WTC11 (cell line): ENCODE data around the gene TTC24. TPM values are rescaled to one million over a fixed set of nuclear protein-coding genes. Genes with fewer than 3 reads are reported as not detected.

ENCODE experiments used
- ATAC-seq: fragments of 200-7000 bp; cut with Tn5 transposase; 2 replicates; pipeline ENCODE4 v1.10.0; 2021; ENCODE audit warnings: mild to moderate bottlenecking, moderate library complexity
- CTCF ChIA-PET: fragments of 300-600 bp; sonication (Branson Sonifier 250); formaldehyde crosslinking; loops from one replicate; lab custom pipeline; 2021; ENCODE audit warnings: antibody characterized with exemption; lab: Charles Lee
- POLR2A ChIA-PET: fragments of 350-600 bp; sonication (Branson Sonifier 250); formaldehyde crosslinking; loops from one replicate; lab custom pipeline; 2021; ENCODE audit warnings: antibody characterized with exemption; lab: Charles Lee
- DNase-seq: peaks from one replicate; pipeline ENCODE4 v3.0.0; 2021; ENCODE audit warnings: low spot score
- H3K27ac Mint-ChIP-seq: 2 replicates; pipeline ENCODE4 v1.8.0; 2021; ENCODE audit warnings: mixed read lengths
- H3K27me3 Mint-ChIP-seq: 2 replicates; pipeline ENCODE4 v1.8.0; 2021; ENCODE audit warnings: low read depth, mild to moderate bottlenecking, moderate library complexity, mixed read lengths
- H3K36me3 Mint-ChIP-seq: 2 replicates; pipeline ENCODE4 v1.8.0; 2021; ENCODE audit warnings: mixed read lengths
- H3K4me1 Mint-ChIP-seq: 2 replicates; pipeline ENCODE4 v1.8.0; 2022; ENCODE audit warnings: mixed read lengths
- H3K4me3 Mint-ChIP-seq: 2 replicates; pipeline ENCODE4 v1.8.0; 2021; ENCODE audit warnings: mild to moderate bottlenecking, moderate library complexity, mixed read lengths
- H3K9me3 Mint-ChIP-seq: 2 replicates; pipeline ENCODE4 v1.8.0; 2021; ENCODE audit warnings: mixed read lengths
- EMX1 ChIP-seq: fragments of 250-450 bp; sonication (Bioruptor Pico); IDR thresholded peaks from 2 replicates; pipeline ENCODE4 v1.8.0; 2021; ENCODE audit warnings: mild to moderate bottlenecking
- ETV6 ChIP-seq: sonication (generic); formaldehyde crosslinking; IDR thresholded peaks from 2 replicates; pipeline ENCODE4 v1.8.1; 2022; ENCODE audit warnings: mild to moderate bottlenecking, missing genetic modification reagents
- FOXJ3 ChIP-seq: sonication (generic); formaldehyde crosslinking; IDR thresholded peaks from 2 replicates; pipeline ENCODE4 v1.9.0; 2021; ENCODE audit warnings: missing genetic modification reagents, mild to moderate bottlenecking, borderline replicate concordance
- FOXK1 ChIP-seq: sonication (generic); formaldehyde crosslinking; IDR thresholded peaks from 2 replicates; pipeline ENCODE4 v1.8.0; 2022; ENCODE audit warnings: mild to moderate bottlenecking, moderate library complexity, missing genetic modification reagents
- GABPB1 ChIP-seq: sonication (generic); formaldehyde crosslinking; IDR thresholded peaks from 2 replicates; pipeline ENCODE4 v1.8.1; 2023; ENCODE audit warnings: mild to moderate bottlenecking, missing genetic modification reagents
- GTF2I ChIP-seq: fragments of 250-450 bp; sonication (Bioruptor Pico); conservative IDR thresholded peaks from 2 replicates; pipeline ENCODE4 v1.4.0; 2021; ENCODE audit warnings: mild to moderate bottlenecking
- KAT7 ChIP-seq: sonication (generic); formaldehyde crosslinking; IDR thresholded peaks from 2 replicates; pipeline ENCODE4 v1.8.1; 2023; ENCODE audit warnings: missing genetic modification reagents, mild to moderate bottlenecking, borderline replicate concordance
- MYBL2 ChIP-seq: sonication (generic); formaldehyde crosslinking; IDR thresholded peaks from 2 replicates; pipeline ENCODE4 v1.8.1; 2023; ENCODE audit warnings: mild to moderate bottlenecking, moderate library complexity, missing genetic modification reagents
- NFE2L1 ChIP-seq: sonication (generic); formaldehyde crosslinking; IDR thresholded peaks from 2 replicates; pipeline ENCODE4 v1.8.1; 2023; ENCODE audit warnings: missing genetic modification reagents
- OVOL2 ChIP-seq: fragments of 250-450 bp; sonication (Bioruptor Pico); IDR thresholded peaks from 2 replicates; pipeline ENCODE4 v1.9.0; 2021; ENCODE audit warnings: mild to moderate bottlenecking, borderline replicate concordance
- PRRX2 ChIP-seq: fragments of 250-450 bp; sonication (Bioruptor Pico); IDR thresholded peaks from 2 replicates; pipeline ENCODE4 v1.8.0; 2021; ENCODE audit warnings: mild to moderate bottlenecking
- TEAD4 ChIP-seq: sonication (generic); formaldehyde crosslinking; IDR thresholded peaks from 2 replicates; pipeline ENCODE4 v1.8.0; 2022; ENCODE audit warnings: mild to moderate bottlenecking, missing genetic modification reagents
- ZNF121 ChIP-seq: sonication (generic); formaldehyde crosslinking; IDR thresholded peaks from 2 replicates; pipeline ENCODE4 v1.8.0; 2023; ENCODE audit warnings: missing genetic modification reagents
- total RNA-seq: library from RNA; stranded (reverse); gene quantifications from 3 replicates; pipeline ENCODE4 v1.2.3, GENCODE V29; 2021
- TF ChIP-seq, protein P1 (sequence below): sonication (generic); formaldehyde crosslinking; IDR thresholded peaks from 2 replicates; pipeline ENCODE4 v1.8.0; 2022; ENCODE audit warnings: mild to moderate bottlenecking, missing genetic modification reagents
- TF ChIP-seq, protein P2 (sequence below): sonication (generic); formaldehyde crosslinking; IDR thresholded peaks from 2 replicates; pipeline ENCODE4 v1.8.0; 2023; ENCODE audit warnings: mild to moderate bottlenecking, missing genetic modification reagents
- TF ChIP-seq, protein P3 (sequence below): fragments of 250-450 bp; sonication (Bioruptor Pico); IDR thresholded peaks from 2 replicates; pipeline ENCODE4 v1.9.0; 2021; ENCODE audit warnings: mild to moderate bottlenecking
- TF ChIP-seq, protein P4 (sequence below): sonication (generic); formaldehyde crosslinking; conservative IDR thresholded peaks from 2 replicates; pipeline ENCODE4 v1.8.1; 2023; ENCODE audit warnings: mild to moderate bottlenecking, low read depth, missing genetic modification reagents, moderate library complexity

TTC24 gene
- total RNA-seq, 1 experiment from 2014 or later, result 0.20 TPM

DNA sequence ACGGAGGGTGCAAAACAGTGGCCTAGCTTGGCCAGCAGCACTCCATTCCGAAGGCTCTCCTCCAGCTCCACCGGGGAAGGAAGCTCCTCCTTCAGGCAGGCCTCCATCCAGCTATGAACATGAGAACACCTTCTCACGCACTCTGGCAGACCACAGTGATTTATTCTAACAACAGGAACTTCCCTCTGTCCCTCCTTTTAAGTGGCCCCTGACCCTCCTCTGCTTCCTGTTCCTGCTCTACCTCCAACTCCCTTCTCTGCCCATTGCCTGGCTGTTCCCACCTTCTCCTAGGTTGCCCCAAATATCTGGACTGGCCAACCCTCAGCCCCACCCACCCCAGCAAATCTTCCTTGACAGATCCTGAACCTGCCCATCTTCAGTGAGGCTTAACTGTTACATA is 13.1 kb upstream of the TTC24 start:
- POLR2A ChIA-PET, result interaction anchor here (0.7 kb wide), 1 partner anchor 12 kb away, joined by 6 read pairs; no protein-coding TSS in a partner anchor
- H3K9me3 Mint-ChIP-seq, result no peaks in the 10 kb centered on the region
- H3K27ac Mint-ChIP-seq, result no peak overlapping the region
- H3K27me3 Mint-ChIP-seq, result no peaks in the 10 kb centered on the region
- DNase-seq (no peak), ATAC-seq (no peak)
- no peak overlapping the region for H3K4me3 Mint-ChIP-seq
- peaks cover 32% of the 10 kb centered on the region for H3K36me3 Mint-ChIP-seq
- CTCF ChIA-PET, result interaction anchor here (0.5 to 1.2 kb wide), 2 partner anchors 13 to 76 kb away, joined by 3 read pairs; no protein-coding TSS in a partner anchor
- peaks cover 6% of the 10 kb centered on the region for H3K4me1 Mint-ChIP-seq
- TF ChIP-seq NFE2L1 (CRISPR knock-in tag) (no peak), ZNF121 (CRISPR knock-in tag) (no peak), FOXJ3 (CRISPR knock-in tag) (no peak), PRRX2 (CRISPR knock-in tag) (no peak), TEAD4 (CRISPR knock-in tag) (no peak), KAT7 (CRISPR knock-in tag) (no peak), ETV6 (CRISPR knock-in tag) (no peak), GTF2I (CRISPR knock-in tag) (no peak), OVOL2 (CRISPR knock-in tag) (no peak), EMX1 (CRISPR knock-in tag) (no peak), GABPB1 (CRISPR knock-in tag) (no peak), MYBL2 (CRISPR knock-in tag) (no peak), FOXK1 (CRISPR knock-in tag) (no peak)
- TF ChIP-seq, protein P1, sequence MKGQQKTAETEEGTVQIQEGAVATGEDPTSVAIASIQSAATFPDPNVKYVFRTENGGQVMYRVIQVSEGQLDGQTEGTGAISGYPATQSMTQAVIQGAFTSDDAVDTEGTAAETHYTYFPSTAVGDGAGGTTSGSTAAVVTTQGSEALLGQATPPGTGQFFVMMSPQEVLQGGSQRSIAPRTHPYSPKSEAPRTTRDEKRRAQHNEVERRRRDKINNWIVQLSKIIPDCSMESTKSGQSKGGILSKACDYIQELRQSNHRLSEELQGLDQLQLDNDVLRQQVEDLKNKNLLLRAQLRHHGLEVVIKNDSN (CRISPR knock-in tag), result no peak
- TF ChIP-seq, protein P2, sequence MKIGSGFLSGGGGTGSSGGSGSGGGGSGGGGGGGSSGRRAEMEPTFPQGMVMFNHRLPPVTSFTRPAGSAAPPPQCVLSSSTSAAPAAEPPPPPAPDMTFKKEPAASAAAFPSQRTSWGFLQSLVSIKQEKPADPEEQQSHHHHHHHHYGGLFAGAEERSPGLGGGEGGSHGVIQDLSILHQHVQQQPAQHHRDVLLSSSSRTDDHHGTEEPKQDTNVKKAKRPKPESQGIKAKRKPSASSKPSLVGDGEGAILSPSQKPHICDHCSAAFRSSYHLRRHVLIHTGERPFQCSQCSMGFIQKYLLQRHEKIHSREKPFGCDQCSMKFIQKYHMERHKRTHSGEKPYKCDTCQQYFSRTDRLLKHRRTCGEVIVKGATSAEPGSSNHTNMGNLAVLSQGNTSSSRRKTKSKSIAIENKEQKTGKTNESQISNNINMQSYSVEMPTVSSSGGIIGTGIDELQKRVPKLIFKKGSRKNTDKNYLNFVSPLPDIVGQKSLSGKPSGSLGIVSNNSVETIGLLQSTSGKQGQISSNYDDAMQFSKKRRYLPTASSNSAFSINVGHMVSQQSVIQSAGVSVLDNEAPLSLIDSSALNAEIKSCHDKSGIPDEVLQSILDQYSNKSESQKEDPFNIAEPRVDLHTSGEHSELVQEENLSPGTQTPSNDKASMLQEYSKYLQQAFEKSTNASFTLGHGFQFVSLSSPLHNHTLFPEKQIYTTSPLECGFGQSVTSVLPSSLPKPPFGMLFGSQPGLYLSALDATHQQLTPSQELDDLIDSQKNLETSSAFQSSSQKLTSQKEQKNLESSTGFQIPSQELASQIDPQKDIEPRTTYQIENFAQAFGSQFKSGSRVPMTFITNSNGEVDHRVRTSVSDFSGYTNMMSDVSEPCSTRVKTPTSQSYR (CRISPR knock-in tag), result no peak
- TF ChIP-seq, protein P3, sequence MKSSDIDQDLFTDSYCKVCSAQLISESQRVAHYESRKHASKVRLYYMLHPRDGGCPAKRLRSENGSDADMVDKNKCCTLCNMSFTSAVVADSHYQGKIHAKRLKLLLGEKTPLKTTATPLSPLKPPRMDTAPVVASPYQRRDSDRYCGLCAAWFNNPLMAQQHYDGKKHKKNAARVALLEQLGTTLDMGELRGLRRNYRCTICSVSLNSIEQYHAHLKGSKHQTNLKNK (CRISPR knock-in tag), result no peak
- TF ChIP-seq, protein P4, sequence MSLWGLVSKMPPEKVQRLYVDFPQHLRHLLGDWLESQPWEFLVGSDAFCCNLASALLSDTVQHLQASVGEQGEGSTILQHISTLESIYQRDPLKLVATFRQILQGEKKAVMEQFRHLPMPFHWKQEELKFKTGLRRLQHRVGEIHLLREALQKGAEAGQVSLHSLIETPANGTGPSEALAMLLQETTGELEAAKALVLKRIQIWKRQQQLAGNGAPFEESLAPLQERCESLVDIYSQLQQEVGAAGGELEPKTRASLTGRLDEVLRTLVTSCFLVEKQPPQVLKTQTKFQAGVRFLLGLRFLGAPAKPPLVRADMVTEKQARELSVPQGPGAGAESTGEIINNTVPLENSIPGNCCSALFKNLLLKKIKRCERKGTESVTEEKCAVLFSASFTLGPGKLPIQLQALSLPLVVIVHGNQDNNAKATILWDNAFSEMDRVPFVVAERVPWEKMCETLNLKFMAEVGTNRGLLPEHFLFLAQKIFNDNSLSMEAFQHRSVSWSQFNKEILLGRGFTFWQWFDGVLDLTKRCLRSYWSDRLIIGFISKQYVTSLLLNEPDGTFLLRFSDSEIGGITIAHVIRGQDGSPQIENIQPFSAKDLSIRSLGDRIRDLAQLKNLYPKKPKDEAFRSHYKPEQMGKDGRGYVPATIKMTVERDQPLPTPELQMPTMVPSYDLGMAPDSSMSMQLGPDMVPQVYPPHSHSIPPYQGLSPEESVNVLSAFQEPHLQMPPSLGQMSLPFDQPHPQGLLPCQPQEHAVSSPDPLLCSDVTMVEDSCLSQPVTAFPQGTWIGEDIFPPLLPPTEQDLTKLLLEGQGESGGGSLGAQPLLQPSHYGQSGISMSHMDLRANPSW (CRISPR knock-in tag), result no peak
- TF ChIP-seq, all 79 proteins: peak for 0

DNA sequence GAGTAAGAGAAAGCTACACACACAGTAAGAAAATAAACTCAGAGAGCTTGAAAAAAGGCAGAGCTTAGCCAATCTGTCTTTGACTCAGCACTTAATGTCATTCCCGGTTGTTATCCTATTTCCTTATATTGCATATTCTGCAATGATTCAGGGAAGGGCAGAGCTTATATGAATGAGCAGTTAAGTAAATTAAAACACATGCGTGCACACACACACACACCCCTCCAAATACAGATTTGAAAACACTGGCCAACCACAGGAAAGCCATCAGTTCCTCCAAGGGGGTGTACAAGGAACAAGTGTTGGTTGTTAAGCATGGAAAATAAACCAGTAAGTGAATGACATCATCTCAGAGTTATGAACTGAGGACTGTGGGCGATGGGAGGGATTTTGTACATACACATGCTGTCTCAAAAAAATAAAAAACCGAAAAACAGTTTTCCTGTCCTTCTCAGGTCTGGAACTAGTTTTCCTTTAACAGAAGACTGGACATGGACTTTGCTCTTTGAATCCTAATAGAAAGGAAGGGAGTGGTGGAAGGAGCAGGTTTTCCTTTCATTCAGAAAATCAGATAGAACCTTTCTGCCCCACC is 8.2 kb upstream of the TTC24 start:
- Mint-ChIP-seq H3K9me3 (no peaks in the 10 kb centered on the region), H3K27me3 (no peaks in the 10 kb centered on the region; the same call in 1 of the 2 replicates), H3K4me3 (peak overlapping the region; percentile 99), H3K36me3 (peaks cover 13% of the 10 kb centered on the region), H3K27ac (no peak overlapping the region)
- POLR2A ChIA-PET, result interaction anchor here (0.7 kb wide), 1 partner anchor 80 kb away, joined by 3 read pairs; no protein-coding TSS in a partner anchor
- ATAC-seq (no peak), DNase-seq (no peak)
- CTCF ChIA-PET, result interaction anchor here (1.5 to 2.3 kb wide), 3 partner anchors 14 to 91 kb away, joined by 3 to 15 read pairs (median 6); partner anchors contain the start of gene HAPLN2
- TF ChIP-seq FOXJ3 (CRISPR knock-in tag), result no peak
- TF ChIP-seq, all 79 proteins: peak for 0
- H3K4me1 Mint-ChIP-seq, result peaks cover 15% of the 10 kb centered on the region
